ENCODE results near the gene TRIM2. TPM values are rescaled to one million over a fixed set of nuclear protein-coding genes. Genes with fewer than 3 reads are reported as not detected.

Gene TRIM2
- total and polyA plus RNA-seq, 10 of the 15 experiments (the other 5 are each of a cell fraction or from before 2014, with no cell fraction given): 0.06 to 0.19 (median 0.15) TPM; not detected in 3

GRCh38 chr4:153344131-153345011 is 140.1 kb downstream of the TRIM2 start, which contains the start of gene MND1 (continued):
- TF ChIP-seq SPI1 (IDR thresholded peaks at IDR 0.05; ENCODE audit: borderline replicate concordance, insufficient read depth, low read depth, low read length) (no peak), ZZZ3 (IDR thresholded peaks at IDR 0.05; ENCODE audit: control insufficient read depth, insufficient read length, low read depth) (no peak), POLR2AphosphoS5 (IDR thresholded peaks at IDR 0.05; ENCODE audit: low read length) (no peak), RUNX3 (IDR thresholded peaks at IDR 0.05; ENCODE audit: low read length) (peak; percentile 17; the same call in 1 of the 2 replicates), IKZF2 (IDR thresholded peaks at IDR 0.05) (no peak), TCF3 (IDR thresholded peaks at IDR 0.05; ENCODE audit: borderline replicate concordance, insufficient read depth, low read depth, low read length) (no peak), ZNF687 (IDR thresholded peaks at IDR 0.05) (no peak), E2F4 (IDR thresholded peaks at IDR 0.05; ENCODE audit: low read depth, low read length) (peak; percentile 97), E2F8 (IDR thresholded peaks at IDR 0.05; ENCODE audit: low read depth, partially characterized antibody) (no peak), HDGF (IDR thresholded peaks at IDR 0.05) (no peak), ZNF592 (IDR thresholded peaks at IDR 0.05) (no peak), GATAD2B (conservative IDR thresholded peaks at IDR 0.05; ENCODE audit: low read depth) (peak; percentile 94), PAX8 (IDR thresholded peaks at IDR 0.05) (no peak), BMI1 (IDR thresholded peaks at IDR 0.05; ENCODE audit: borderline replicate concordance) (no peak), SIX5 (IDR thresholded peaks at IDR 0.05; ENCODE audit: low read depth, low read length, severe bottlenecking) (no peak), RB1 (IDR thresholded peaks at IDR 0.05; ENCODE audit: borderline replicate concordance) (peak; percentile 94; the same call in 1 of the 2 replicates)
